K562 (cell line): ENCODE measurements around the gene IL12RB1. TPM values are rescaled to one million over a fixed set of nuclear protein-coding genes. Genes with fewer than 3 reads are reported as not detected.
A peak's percentile ranks its signal among the peaks of the same experiment; 100 is the strongest.

Experiments
- ASH1L ChIP-seq: fragments of 450-650 bp; IDR thresholded peaks from 2 replicates; pipeline ENCODE4 v1.6.1; 2018; ENCODE audit warnings: borderline replicate concordance, mild to moderate bottlenecking, low read depth; ENCODE audit not compliant: partially characterized antibody
- CREBBP ChIP-seq: IDR thresholded peaks from one replicate; pipeline ENCODE4 v1.6.1; 2012; ENCODE audit warnings: low read depth, mild to moderate bottlenecking, control low read depth, inconsistent platforms, low read length
- CXXC5 ChIP-seq: fragments of 250-450 bp; sonication (Bioruptor Pico); IDR thresholded peaks from 2 replicates; pipeline ENCODE4 v1.8.0; 2022; ENCODE audit warnings: inconsistent platforms, mild to moderate bottlenecking, moderate library complexity
- EGR1 ChIP-seq: fragments of 450-650 bp; conservative IDR thresholded peaks from 2 replicates; pipeline ENCODE4 v1.6.1; 2017; ENCODE audit warnings: mild to moderate bottlenecking
- GTF2A2 ChIP-seq: IDR thresholded peaks from 2 replicates; pipeline ENCODE4 v1.6.1; 2016; ENCODE audit warnings: mild to moderate bottlenecking, missing genetic modification characterization, missing compliant biosample characterization
- HES1 ChIP-seq: fragments of 450-650 bp; IDR thresholded peaks from 2 replicates; pipeline ENCODE4 v1.6.1; 2016; ENCODE audit warnings: low read depth, mild to moderate bottlenecking, moderate library complexity
- HEY1 ChIP-seq: fragments of 250-450 bp; sonication (Bioruptor Pico); IDR thresholded peaks from 2 replicates; pipeline ENCODE4 v1.5.0; 2020; ENCODE audit warnings: mild to moderate bottlenecking, moderate library complexity, borderline replicate concordance
- LEF1 ChIP-seq: fragments of 450-650 bp; IDR thresholded peaks from 2 replicates; pipeline ENCODE4 v1.6.1; 2016; ENCODE audit warnings: mild to moderate bottlenecking
- POLR3G ChIP-seq: IDR thresholded peaks from 2 replicates; pipeline ENCODE4 v1.6.1; 2011; ENCODE audit not compliant: insufficient read length, insufficient replicate concordance; ENCODE audit errors: extremely low read depth
- RBBP5 ChIP-seq: fragments of 200-600 bp; sonication (generic); IDR thresholded peaks from 2 replicates; pipeline ENCODE4 v1.6.1; 2012; ENCODE audit warnings: borderline replicate concordance, mild to moderate bottlenecking, low read length, control low read depth, inconsistent platforms; ENCODE audit not compliant: insufficient read depth, poor library complexity, severe bottlenecking
- RHOXF2B ChIP-seq: fragments of 250-450 bp; sonication (Bioruptor Pico); conservative IDR thresholded peaks from 2 replicates; pipeline ENCODE4 v1.5.1; 2021
- SMAD4 ChIP-seq: fragments of 250-450 bp; sonication (Bioruptor Pico); conservative IDR thresholded peaks from 2 replicates; pipeline ENCODE4 v1.8.0; 2021; ENCODE audit warnings: inconsistent platforms, mild to moderate bottlenecking, moderate library complexity
- SREBF1 ChIP-seq: fragments of 150-350 bp; IDR thresholded peaks from 2 replicates; pipeline ENCODE4 v1.6.1; 2014; ENCODE audit warnings: antibody characterized with exemption, low read depth, low read length, borderline replicate concordance
- TBP ChIP-seq: optimal IDR thresholded peaks from 2 replicates; pipeline ENCODE3; 2011; ENCODE audit warnings: low read depth, low read length, improper control_type of control experiment
- TCFL5 ChIP-seq: fragments of 250-450 bp; sonication (Bioruptor Pico); conservative IDR thresholded peaks from 2 replicates; pipeline ENCODE4 v1.6.1; 2021; ENCODE audit warnings: mild to moderate bottlenecking, moderate library complexity, matching md5 sums
- USF2 ChIP-seq: sonication (generic); formaldehyde crosslinking; IDR thresholded peaks from 2 replicates; pipeline ENCODE4 v1.5.0; 2020; ENCODE audit warnings: missing genetic modification reagents
- XRCC3 ChIP-seq: fragments of 450-650 bp; IDR thresholded peaks from 2 replicates; pipeline ENCODE4 v1.6.1; 2017; ENCODE audit warnings: mild to moderate bottlenecking, moderate library complexity
- ZFX ChIP-seq: sonication (generic); formaldehyde crosslinking; IDR thresholded peaks from 2 replicates; pipeline ENCODE4 v1.8.0; 2022; ENCODE audit warnings: mild to moderate bottlenecking, missing genetic modification reagents, moderate library complexity
- ZKSCAN3 ChIP-seq: fragments of 250-450 bp; sonication (Bioruptor Pico); IDR thresholded peaks from 2 replicates; pipeline ENCODE4 v1.4.0; 2020
- ZNF24 ChIP-seq: fragments of 450-650 bp; IDR thresholded peaks from 2 replicates; pipeline ENCODE4 v1.6.1; 2016
- ZNF316 ChIP-seq: fragments of 450-650 bp; IDR thresholded peaks from 2 replicates; pipeline ENCODE4 v1.6.1; 2016
- ZNF354B ChIP-seq: fragments of 250-450 bp; sonication (Bioruptor Pico); IDR thresholded peaks from 2 replicates; pipeline ENCODE4 v1.4.0; 2020
- ZNF57 ChIP-seq: fragments of 450-650 bp; formaldehyde crosslinking; IDR thresholded peaks from 2 replicates; pipeline ENCODE4 v1.4.0; 2020; ENCODE audit warnings: mild to moderate bottlenecking, moderate library complexity
- ZNF766 ChIP-seq: fragments of 200-800 bp; sonication (Bioruptor generic); conservative IDR thresholded peaks from 2 replicates; pipeline ENCODE4 v1.6.1; 2016; ENCODE audit warnings: missing genetic modification characterization, missing compliant biosample characterization
- polyA plus RNA-seq, 8 experiments: library from polyadenylated mRNA; depleted of rRNA in 4 of 8; stranded (reverse) in 5 of 8; unstranded in 3 of 8; fragments of >200 nt; fragmentation: Nextera tagmentation in 2 of 8; fragmentation: Illumina TruSeq in 1 of 8; extraction: Ambion mirVana in 2 of 8; extraction: Trizol in 1 of 8; gene quantifications; 2 replicates each; pipeline versions ENCODE4 v1.2.1 to v1.2.3, GENCODE V29; 2011 to 2014; ENCODE audit warnings: inconsistent platforms in 1 of 8, missing spikeins in 1 of 8
- total RNA-seq, 7 experiments: library from RNA; depleted of rRNA in 6 of 7; stranded (reverse); fragments of >200 nt in 6 of 7; fragmentation: Illumina TruSeq in 2 of 7; extraction: Trizol in 2 of 7; gene quantifications; 2 replicates each; pipeline versions ENCODE4 v1.2.1 to v1.2.3, GENCODE V29; 2011 to 2021; ENCODE audit warnings: low replicate concordance in 1 of 7
- TF ChIP-seq, protein P1 (sequence below), 2 experiments: IDR thresholded peaks; 2 replicates each; pipeline ENCODE4 v1.6.1; 2011; ENCODE audit warnings: borderline replicate concordance in 1 of 2, control low read depth in 1 of 2, low read depth in 1 of 2, low read length in 1 of 2, mild to moderate bottlenecking in 1 of 2, mixed read lengths in 1 of 2, moderate library complexity in 1 of 2; ENCODE audit not compliant: insufficient read depth in 1 of 2, insufficient read length in 1 of 2, poor library complexity in 1 of 2, severe bottlenecking in 1 of 2; ENCODE audit errors: extremely low read depth in 1 of 2
- TF ChIP-seq, protein P2 (sequence below): fragments of 450-650 bp; IDR thresholded peaks from 2 replicates; pipeline ENCODE4 v1.6.1; 2017; ENCODE audit warnings: mild to moderate bottlenecking, moderate library complexity

IL12RB1 gene
- total and polyA plus RNA-seq, 9 of the 15 experiments (the other 6 are each of a cell fraction or from before 2014, with no cell fraction given): 0.04 to 0.07 (median 0.06) TPM; not detected in 5

DNA sequence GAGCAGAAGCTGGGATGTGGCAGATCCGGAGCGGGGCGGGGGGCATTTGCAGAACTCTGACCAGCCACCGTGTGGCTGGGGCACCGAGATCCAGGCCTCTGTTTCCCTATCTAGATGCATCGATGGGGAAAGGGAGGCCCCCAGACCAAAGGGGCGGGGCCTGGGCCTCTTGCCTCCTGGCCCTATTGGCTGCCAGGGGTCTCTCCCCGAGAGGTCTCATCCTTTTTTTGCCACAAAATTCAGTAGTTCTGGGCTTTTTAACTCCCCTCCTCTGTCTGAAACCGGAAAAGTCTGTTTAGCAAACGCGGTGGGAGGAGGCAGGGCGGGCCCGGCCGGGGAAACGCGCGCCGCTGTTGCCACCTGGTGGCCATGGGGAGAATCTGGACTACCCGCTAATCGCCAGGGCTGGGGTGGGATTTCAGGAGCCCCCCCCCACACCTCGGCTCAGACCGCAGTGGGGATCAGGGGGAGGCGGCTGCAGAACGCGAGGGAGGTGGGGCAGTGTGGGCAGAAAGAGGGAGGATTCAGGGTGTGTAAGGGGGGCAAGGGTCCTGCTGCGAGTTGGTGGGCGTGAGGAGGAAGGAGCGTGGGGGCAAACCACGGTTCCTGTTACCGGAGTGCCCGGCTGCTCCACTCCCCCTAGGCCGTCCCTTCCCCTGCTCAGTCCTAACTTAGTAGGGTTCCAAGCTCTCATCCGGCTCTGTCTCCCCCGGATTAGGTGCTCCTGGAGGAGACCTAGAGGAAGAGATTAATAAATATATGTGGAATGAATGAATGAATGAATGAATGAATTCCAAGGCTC is 28.3 kb downstream of the IL12RB1 start (continued):
- TF ChIP-seq USF2: no peak
- TF ChIP-seq, protein P1, sequence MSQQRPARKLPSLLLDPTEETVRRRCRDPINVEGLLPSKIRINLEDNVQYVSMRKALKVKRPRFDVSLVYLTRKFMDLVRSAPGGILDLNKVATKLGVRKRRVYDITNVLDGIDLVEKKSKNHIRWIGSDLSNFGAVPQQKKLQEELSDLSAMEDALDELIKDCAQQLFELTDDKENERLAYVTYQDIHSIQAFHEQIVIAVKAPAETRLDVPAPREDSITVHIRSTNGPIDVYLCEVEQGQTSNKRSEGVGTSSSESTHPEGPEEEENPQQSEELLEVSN (IDR thresholded peaks at IDR 0.05; ENCODE audit: borderline replicate concordance in 1 of 2, extremely low read depth in 1 of 2, insufficient read depth in 1 of 2, insufficient read length in 1 of 2, low read depth in 1 of 2, low read length in 1 of 2, poor library complexity in 1 of 2, severe bottlenecking in 1 of 2): no peak
- no peak for TF ChIP-seq SREBF1
- TF ChIP-seq TCFL5 (CRISPR knock-in tag): no peak
- no peak for TF ChIP-seq POLR3G
- TF ChIP-seq, protein P2, sequence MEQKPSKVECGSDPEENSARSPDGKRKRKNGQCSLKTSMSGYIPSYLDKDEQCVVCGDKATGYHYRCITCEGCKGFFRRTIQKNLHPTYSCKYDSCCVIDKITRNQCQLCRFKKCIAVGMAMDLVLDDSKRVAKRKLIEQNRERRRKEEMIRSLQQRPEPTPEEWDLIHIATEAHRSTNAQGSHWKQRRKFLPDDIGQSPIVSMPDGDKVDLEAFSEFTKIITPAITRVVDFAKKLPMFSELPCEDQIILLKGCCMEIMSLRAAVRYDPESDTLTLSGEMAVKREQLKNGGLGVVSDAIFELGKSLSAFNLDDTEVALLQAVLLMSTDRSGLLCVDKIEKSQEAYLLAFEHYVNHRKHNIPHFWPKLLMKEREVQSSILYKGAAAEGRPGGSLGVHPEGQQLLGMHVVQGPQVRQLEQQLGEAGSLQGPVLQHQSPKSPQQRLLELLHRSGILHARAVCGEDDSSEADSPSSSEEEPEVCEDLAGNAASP: no peak
- TF ChIP-seq SMAD4: peak; percentile 49; the same call in 1 of the 2 replicates
- no peak for TF ChIP-seq ASH1L
- TF ChIP-seq ZNF24: peak; percentile 95
- no peak for TF ChIP-seq ZKSCAN3
- peak; percentile 77 for TF ChIP-seq RBBP5
- no peak for TF ChIP-seq GTF2A2 (tag)
- no peak for TF ChIP-seq ZNF354B (CRISPR knock-in tag)
- no peak for TF ChIP-seq HES1
- TF ChIP-seq ZNF57: no peak
- TF ChIP-seq TBP: peak; percentile 32
- TF ChIP-seq CXXC5 (CRISPR knock-in tag): peak; percentile 34; the same call in 1 of the 2 replicates
- no peak for TF ChIP-seq LEF1
- no peak for TF ChIP-seq RHOXF2B (CRISPR knock-in tag)
- peak; percentile 68 for TF ChIP-seq EGR1
- TF ChIP-seq CREBBP: no peak
- TF ChIP-seq ZNF766: peak; percentile 67; the same call in 1 of the 2 replicates
- peak; percentile 62; the same call in 1 of the 2 replicates for TF ChIP-seq ZFX (CRISPR knock-in tag)
- no peak for TF ChIP-seq HEY1 (CRISPR knock-in tag)
- no peak for TF ChIP-seq XRCC3
- no peak for TF ChIP-seq ZNF316
